Peyer's patch (tissue), 4 donors: ENCODE measurements around the gene LTO1.

Source experiments
- POLR2A ChIP-seq, 2 donors: fragments of 450-650 bp; IDR thresholded peaks; one replicate each; pipeline ENCODE4 v1.5.1; 2017; ENCODE audit warnings: antibody characterized with exemption in 2 of 2, mild to moderate bottlenecking in 2 of 2, moderate library complexity in 2 of 2
- TF ChIP-seq, protein P1 (sequence below), 6 experiments: fragments of 450-650 bp in 4 of 6; fragments of 200-600 bp in 2 of 6; sonication (generic) in 1 of 6; IDR thresholded peaks; one replicate each; pipeline ENCODE4 v1.5.1; 2017 to 2019; ENCODE audit warnings: antibody characterized with exemption in 6 of 6, mild to moderate bottlenecking in 3 of 6, moderate library complexity in 1 of 6

- TF ChIP-seq, protein P1, sequence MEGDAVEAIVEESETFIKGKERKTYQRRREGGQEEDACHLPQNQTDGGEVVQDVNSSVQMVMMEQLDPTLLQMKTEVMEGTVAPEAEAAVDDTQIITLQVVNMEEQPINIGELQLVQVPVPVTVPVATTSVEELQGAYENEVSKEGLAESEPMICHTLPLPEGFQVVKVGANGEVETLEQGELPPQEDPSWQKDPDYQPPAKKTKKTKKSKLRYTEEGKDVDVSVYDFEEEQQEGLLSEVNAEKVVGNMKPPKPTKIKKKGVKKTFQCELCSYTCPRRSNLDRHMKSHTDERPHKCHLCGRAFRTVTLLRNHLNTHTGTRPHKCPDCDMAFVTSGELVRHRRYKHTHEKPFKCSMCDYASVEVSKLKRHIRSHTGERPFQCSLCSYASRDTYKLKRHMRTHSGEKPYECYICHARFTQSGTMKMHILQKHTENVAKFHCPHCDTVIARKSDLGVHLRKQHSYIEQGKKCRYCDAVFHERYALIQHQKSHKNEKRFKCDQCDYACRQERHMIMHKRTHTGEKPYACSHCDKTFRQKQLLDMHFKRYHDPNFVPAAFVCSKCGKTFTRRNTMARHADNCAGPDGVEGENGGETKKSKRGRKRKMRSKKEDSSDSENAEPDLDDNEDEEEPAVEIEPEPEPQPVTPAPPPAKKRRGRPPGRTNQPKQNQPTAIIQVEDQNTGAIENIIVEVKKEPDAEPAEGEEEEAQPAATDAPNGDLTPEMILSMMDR (IDR thresholded peaks at IDR 0.05): peak in 4 of 6 experiments; percentile 25 to 58 (median 52)
- TF ChIP-seq POLR2A (IDR thresholded peaks at IDR 0.05): no peak
Observed at GRCh38 chr11:69683764-69684333, 8.7 kb upstream of the LTO1 start.
